SK-N-SH treated with all-trans-retinoic acid at 6 μM for 48 hours (cell line): ENCODE results near the gene GABPB2.

ENCODE experiments used
- ARNTL ChIP-seq: fragments of 450-650 bp; formaldehyde crosslinking; IDR thresholded peaks from 2 replicates; pipeline ENCODE4 v1.5.0; 2020; ENCODE audit warnings: low read depth, mild to moderate bottlenecking, moderate library complexity, borderline replicate concordance
- ISL1 ChIP-seq: fragments of 250-450 bp; sonication (Bioruptor Pico); IDR thresholded peaks from 2 replicates; pipeline ENCODE4 v2.1.2; 2022; ENCODE audit warnings: mild to moderate bottlenecking, moderate library complexity
- OSR1 ChIP-seq: fragments of 250-450 bp; sonication (Bioruptor Pico); IDR thresholded peaks from 2 replicates; pipeline ENCODE4 v1.8.0; 2022; ENCODE audit warnings: moderate library complexity, mild to moderate bottlenecking, inconsistent platforms
- ZC3H10 ChIP-seq: fragments of 250-450 bp; sonication (Bioruptor Pico); IDR thresholded peaks from 2 replicates; pipeline ENCODE4 v1.5.1; 2021; ENCODE audit warnings: mild to moderate bottlenecking, moderate library complexity
- ZFP3 ChIP-seq: fragments of 250-450 bp; sonication (Bioruptor Pico); IDR thresholded peaks from 2 replicates; pipeline ENCODE4 v1.5.0; 2020; ENCODE audit warnings: mild to moderate bottlenecking, moderate library complexity
- ZNF565 ChIP-seq: fragments of 450-650 bp; formaldehyde crosslinking; conservative IDR thresholded peaks from 2 replicates; pipeline ENCODE4 v1.5.0; 2020; ENCODE audit warnings: low read depth, mild to moderate bottlenecking, moderate library complexity
- ZNF70 ChIP-seq: fragments of 450-650 bp; formaldehyde crosslinking; IDR thresholded peaks from 2 replicates; pipeline ENCODE4 v1.5.0; 2020; ENCODE audit warnings: mild to moderate bottlenecking, moderate library complexity
- TF ChIP-seq, protein P1 (sequence below): fragments of 250-450 bp; sonication (Bioruptor Pico); IDR thresholded peaks from 2 replicates; pipeline ENCODE4 v1.8.0; 2020; ENCODE audit warnings: mild to moderate bottlenecking, moderate library complexity, borderline replicate concordance

DNA sequence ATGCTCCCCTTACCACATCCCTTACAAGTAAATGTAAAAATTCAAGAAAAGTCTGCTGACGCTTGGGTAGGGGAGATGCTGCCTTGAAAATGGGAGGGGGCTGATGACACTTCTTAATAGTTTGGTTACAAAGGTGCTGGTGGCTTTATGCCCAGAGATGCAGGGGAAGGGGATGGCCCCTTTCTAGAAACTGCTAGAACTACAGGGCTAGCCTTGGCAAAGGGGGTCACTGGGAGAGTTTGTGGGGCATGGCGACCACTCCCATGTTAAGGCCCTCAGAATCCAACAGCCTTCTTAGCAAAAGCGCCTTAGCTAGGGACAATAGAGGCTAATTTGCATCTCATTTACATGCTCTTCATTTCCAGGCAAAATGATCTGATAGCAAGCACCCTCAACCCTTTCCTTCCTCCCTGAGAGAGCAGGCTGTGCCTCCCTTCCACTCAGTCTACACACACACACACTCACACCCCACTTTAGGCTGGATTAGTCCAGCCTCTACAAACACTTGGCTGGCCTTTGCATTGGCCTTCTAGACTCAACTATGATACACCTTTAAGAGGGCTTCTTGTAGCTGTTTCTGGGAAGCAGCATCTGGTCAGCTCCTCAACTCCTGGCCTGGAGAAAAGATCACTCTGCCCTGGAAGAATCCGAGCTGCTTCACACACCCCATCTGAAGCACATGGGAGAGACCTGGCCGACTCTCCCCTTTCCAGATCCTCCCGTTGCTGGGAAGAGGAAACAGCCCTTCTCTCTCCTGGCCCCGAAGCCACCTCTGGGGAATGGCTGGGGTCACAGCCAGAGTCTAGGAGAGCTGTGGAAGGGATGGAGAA lies 74.1 kb downstream of the GABPB2 start:
- TF ChIP-seq ARNTL (CRISPR knock-in tag) (no peak), ZNF70 (CRISPR knock-in tag) (no peak), ZFP3 (CRISPR knock-in tag) (no peak), OSR1 (CRISPR knock-in tag) (no peak), ZC3H10 (CRISPR knock-in tag) (no peak), ISL1 (CRISPR knock-in tag) (no peak), ZNF565 (CRISPR knock-in tag) (no peak)
- TF ChIP-seq, protein P1, sequence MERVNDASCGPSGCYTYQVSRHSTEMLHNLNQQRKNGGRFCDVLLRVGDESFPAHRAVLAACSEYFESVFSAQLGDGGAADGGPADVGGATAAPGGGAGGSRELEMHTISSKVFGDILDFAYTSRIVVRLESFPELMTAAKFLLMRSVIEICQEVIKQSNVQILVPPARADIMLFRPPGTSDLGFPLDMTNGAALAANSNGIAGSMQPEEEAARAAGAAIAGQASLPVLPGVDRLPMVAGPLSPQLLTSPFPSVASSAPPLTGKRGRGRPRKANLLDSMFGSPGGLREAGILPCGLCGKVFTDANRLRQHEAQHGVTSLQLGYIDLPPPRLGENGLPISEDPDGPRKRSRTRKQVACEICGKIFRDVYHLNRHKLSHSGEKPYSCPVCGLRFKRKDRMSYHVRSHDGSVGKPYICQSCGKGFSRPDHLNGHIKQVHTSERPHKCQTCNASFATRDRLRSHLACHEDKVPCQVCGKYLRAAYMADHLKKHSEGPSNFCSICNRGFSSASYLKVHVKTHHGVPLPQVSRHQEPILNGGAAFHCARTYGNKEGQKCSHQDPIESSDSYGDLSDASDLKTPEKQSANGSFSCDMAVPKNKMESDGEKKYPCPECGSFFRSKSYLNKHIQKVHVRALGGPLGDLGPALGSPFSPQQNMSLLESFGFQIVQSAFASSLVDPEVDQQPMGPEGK (CRISPR knock-in tag) = no peak
